BLaER1 treated with 17β-estradiol and CSF1 and Interleukin-3, amounts not matched to agents 10 nM and 100 nM (cell line): Measurements from ENCODE around the gene TRIM14.
A peak's percentile ranks its signal among the peaks of the same experiment; 100 is the strongest.
"Not testable (repeated sequence)": the region's sequence is repeated elsewhere in the genome, so short reads cannot be mapped to it uniquely, and the experiment has no call there.

Experiments used
- H3K27ac ChIP-seq, 11 experiments: shearing (Covaris generic); formaldehyde crosslinking; 2 replicates each; pipeline ENCODE4 v1.8.1; 2022
- H3K27me3 ChIP-seq, 11 experiments: shearing (Covaris generic); formaldehyde crosslinking; 2 replicates each; pipeline ENCODE4 v1.8.1; 2022
- H3K36me3 ChIP-seq, 11 experiments: shearing (Covaris generic); formaldehyde crosslinking; 2 replicates each; pipeline ENCODE4 v1.8.1; 2022
- H3K4me1 ChIP-seq, 10 experiments: shearing (Covaris generic); formaldehyde crosslinking; 2 replicates each; pipeline ENCODE4 v1.8.1; 2022
- H3K4me2 ChIP-seq, 11 experiments: shearing (Covaris generic); formaldehyde crosslinking; 2 replicates each; pipeline ENCODE4 v1.8.1; 2022
- H3K4me3 ChIP-seq, 10 experiments: shearing (Covaris generic); formaldehyde crosslinking; 2 replicates each; pipeline ENCODE4 v1.8.1; 2022
- H3K9ac ChIP-seq, 11 experiments: shearing (Covaris generic); formaldehyde crosslinking; 2 replicates each; pipeline ENCODE4 v1.8.1; 2022
- H3K9me3 ChIP-seq, 11 experiments: shearing (Covaris generic); formaldehyde crosslinking; replicated peaks in 1 of 11; 2 replicates each; pipeline ENCODE4 v1.8.1; 2022
- H4K20me1 ChIP-seq, 11 experiments: shearing (Covaris generic); formaldehyde crosslinking; 2 replicates each; pipeline ENCODE4 v1.8.1; 2022
- Cebpa-rat ChIP-seq, 11 experiments: shearing (Covaris generic); IDR thresholded peaks; 2 replicates each; pipeline ENCODE4 v1.8.1; 2022

The TRIM14 gene

GRCh38 chr9:98078895-98079294 lies 40.1 kb downstream of the TRIM14 start:
- no peaks in the 10 kb centered on the region for H3K9me3 ChIP-seq
- H4K20me1 ChIP-seq, result peaks cover 0 to 35% (median 3%) of the 10 kb centered on the region in 11 experiments; a peak in 9 of 22 replicates
- TF ChIP-seq Cebpa-rat (IDR thresholded peaks at IDR 0.05), result no peak
- H3K4me2 ChIP-seq, result no peak overlapping the region
- peak overlapping the region in 1 of 11 experiments; percentile 32; a peak in 1 of 22 replicates for H3K9ac ChIP-seq
- peaks cover 69 to 76% (median 73%) of the 10 kb centered on the region in 11 experiments for H3K36me3 ChIP-seq
- H3K4me1 ChIP-seq, result peaks cover 16 to 58% (median 29%) of the 10 kb centered on the region in 10 experiments
- H3K4me3 ChIP-seq, result no peak overlapping the region
- no peak overlapping the region for H3K27ac ChIP-seq
- no peaks in the 10 kb centered on the region for H3K27me3 ChIP-seq

DNA sequence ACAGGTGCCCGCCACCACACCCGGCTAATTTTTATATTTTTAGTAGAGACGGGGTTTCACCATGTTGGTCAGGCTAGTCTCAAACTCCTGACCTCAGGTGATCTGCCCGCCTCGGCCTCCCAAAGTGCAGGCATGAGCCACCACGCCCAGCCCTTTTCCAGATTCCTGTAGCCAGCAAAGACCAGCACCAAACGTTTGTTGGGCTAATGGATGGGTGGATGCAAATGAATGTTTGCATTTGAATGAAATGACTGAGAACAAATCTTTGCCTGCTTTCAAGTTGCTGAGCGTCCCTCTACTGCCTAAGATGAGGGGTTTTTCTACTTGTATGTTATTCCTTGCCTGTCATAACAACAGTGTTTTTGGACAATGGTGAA lies 42.5 kb downstream of the TRIM14 start:
- H3K9ac ChIP-seq, H3K27ac ChIP-seq, H3K27me3 ChIP-seq, H3K9me3 ChIP-seq, H3K4me2 ChIP-seq, H3K4me3 ChIP-seq: not testable (repeated sequence)
- H4K20me1 ChIP-seq, result peaks cover 0 to 55% (median 25%) of the 10 kb centered on the region in 11 experiments; a peak in 18 of 22 replicates
- H3K36me3 ChIP-seq, result peaks cover 45 to 68% (median 50%) of the 10 kb centered on the region in 11 experiments
- H3K4me1 ChIP-seq, result peaks cover 24 to 47% (median 35%) of the 10 kb centered on the region in 10 experiments

DNA sequence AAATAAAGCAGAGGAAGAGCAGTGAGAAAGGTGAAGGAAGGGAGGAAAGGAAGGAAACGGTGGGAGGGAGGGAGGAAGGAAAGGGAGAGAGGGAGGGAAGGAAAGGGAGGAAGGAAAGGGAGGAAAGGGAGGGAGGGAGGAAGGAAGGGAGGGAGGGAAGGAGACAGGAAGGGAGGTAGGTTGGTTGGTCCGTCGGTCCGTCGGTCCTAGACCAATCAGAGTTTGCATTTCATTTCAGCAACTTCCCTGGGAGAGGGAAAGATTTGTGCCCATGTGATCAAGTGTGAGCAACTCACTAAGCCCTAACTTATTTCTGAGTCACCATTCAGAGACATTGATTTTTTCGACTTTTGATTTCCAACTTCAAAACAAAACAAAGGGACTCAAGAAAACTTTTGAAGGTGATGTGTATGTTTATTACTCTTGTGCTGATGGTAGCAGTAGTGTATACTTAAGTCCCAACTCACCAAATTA lies 43.7 kb downstream of the TRIM14 start:
- Histone ChIP-seq H3K4me2 (peak overlapping the region; percentile 35 to 58 (median 55); a peak in 19 of 22 replicates), H3K4me3 (no peak overlapping the region), H3K9ac (peak overlapping the region in 2 of 11 experiments; percentile 21 to 28; a peak in 1 of 22 replicates), H3K27me3 (no peaks in the 10 kb centered on the region), H3K27ac (peak overlapping the region in 2 of 11 experiments; percentile 6 to 11; a peak in 3 of 22 replicates), H4K20me1 (peaks cover 0 to 64% (median 32%) of the 10 kb centered on the region in 11 experiments; a peak in 18 of 22 replicates), H3K4me1 (peaks cover 24 to 39% (median 32%) of the 10 kb centered on the region in 10 experiments), H3K9me3 (no peaks in the 10 kb centered on the region), H3K36me3 (peaks cover 33 to 62% (median 48%) of the 10 kb centered on the region in 11 experiments)
- no peak for TF ChIP-seq Cebpa-rat (IDR thresholded peaks at IDR 0.05)

GRCh38 chr9:98074115-98074990 lies 44.7 kb downstream of the TRIM14 start:
- Histone ChIP-seq H3K9ac (peak overlapping the region in 9 of 11 experiments; percentile 4 to 46 (median 23); a peak in 12 of 22 replicates), H4K20me1 (peaks cover 0 to 71% (median 34%) of the 10 kb centered on the region in 11 experiments; a peak in 19 of 22 replicates), H3K9me3 (no peaks in the 10 kb centered on the region), H3K4me2 (peak overlapping the region; percentile 35 to 58 (median 55); a peak in 21 of 22 replicates), H3K27ac (peak overlapping the region in 3 of 11 experiments; percentile 6 to 37 (median 11); a peak in 3 of 22 replicates), H3K4me3 (no peak overlapping the region), H3K4me1 (peaks cover 24 to 38% (median 32%) of the 10 kb centered on the region in 10 experiments), H3K27me3 (no peaks in the 10 kb centered on the region), H3K36me3 (peaks cover 23 to 61% (median 48%) of the 10 kb centered on the region in 11 experiments)
- TF ChIP-seq Cebpa-rat (IDR thresholded peaks at IDR 0.05), result no peak

GRCh38 chr9:98071737-98072136 lies 47.3 kb downstream of the TRIM14 start:
- H4K20me1 ChIP-seq, result peaks cover 0 to 89% (median 40%) of the 10 kb centered on the region in 11 experiments; a peak in 19 of 22 replicates
- no peak overlapping the region for H3K4me3 ChIP-seq
- H3K9me3 ChIP-seq, result no peaks in the 10 kb centered on the region
- H3K9ac ChIP-seq, result no peak overlapping the region
- no peaks in the 10 kb centered on the region for H3K27me3 ChIP-seq
- H3K27ac ChIP-seq, result no peak overlapping the region
- peaks cover 0 to 61% (median 47%) of the 10 kb centered on the region in 11 experiments; a peak in 19 of 22 replicates for H3K36me3 ChIP-seq
- TF ChIP-seq Cebpa-rat (IDR thresholded peaks at IDR 0.05), result no peak
- H3K4me2 ChIP-seq, result peak overlapping the region in 5 of 11 experiments; percentile 5 to 53 (median 32); a peak in 7 of 22 replicates
- peaks cover 24 to 38% (median 34%) of the 10 kb centered on the region in 10 experiments for H3K4me1 ChIP-seq

GRCh38 chr9:98070704-98071103 lies 48.3 kb downstream of the TRIM14 start:
- Histone ChIP-seq H3K27ac (no peak overlapping the region), H3K4me3 (no peak overlapping the region), H3K4me1 (peaks cover 26 to 40% (median 33%) of the 10 kb centered on the region in 10 experiments), H3K9ac (no peak overlapping the region), H4K20me1 (peaks cover 0 to 80% (median 40%) of the 10 kb centered on the region in 11 experiments; a peak in 19 of 22 replicates), H3K36me3 (peaks cover 9 to 67% (median 54%) of the 10 kb centered on the region in 11 experiments; a peak in 21 of 22 replicates), H3K27me3 (no peaks in the 10 kb centered on the region), H3K4me2 (no peak overlapping the region), H3K9me3 (no peaks in the 10 kb centered on the region)
- TF ChIP-seq Cebpa-rat (IDR thresholded peaks at IDR 0.05), result no peak

DNA sequence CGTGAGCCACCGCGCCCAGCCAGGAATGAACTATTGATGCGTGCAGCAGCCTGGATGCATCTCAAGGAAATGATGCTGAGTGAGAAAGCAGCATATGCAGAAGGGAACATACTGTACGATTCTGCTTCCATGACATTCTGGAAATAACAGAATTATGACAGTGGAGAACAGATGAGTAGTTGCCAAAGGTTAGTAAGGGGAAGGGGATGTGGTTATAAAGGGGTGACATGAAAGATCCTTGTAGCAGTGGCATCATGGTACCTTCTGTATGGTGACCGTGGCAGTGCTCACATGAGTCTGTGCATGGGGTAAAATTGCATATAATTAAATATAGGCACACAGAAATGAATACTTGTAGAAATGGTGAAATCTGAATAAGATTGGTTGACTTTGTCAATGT lies 49.5 kb downstream of the TRIM14 start:
- no peaks in the 10 kb centered on the region for H3K9me3 ChIP-seq
- TF ChIP-seq Cebpa-rat (IDR thresholded peaks at IDR 0.05), result no peak
- no peak overlapping the region for H3K4me3 ChIP-seq
- peaks cover 16 to 78% (median 61%) of the 10 kb centered on the region in 11 experiments for H3K36me3 ChIP-seq
- H3K4me2 ChIP-seq, result no peak overlapping the region
- peaks cover 14 to 33% (median 21%) of the 10 kb centered on the region in 10 experiments for H3K4me1 ChIP-seq
- peaks cover 0 to 77% (median 40%) of the 10 kb centered on the region in 11 experiments; a peak in 19 of 22 replicates for H4K20me1 ChIP-seq
- H3K27me3 ChIP-seq, result no peaks in the 10 kb centered on the region
- H3K9ac ChIP-seq, result no peak overlapping the region
- H3K27ac ChIP-seq, result no peak overlapping the region

- Histone ChIP-seq H3K9ac (no peak overlapping the region), H3K4me2 (no peak overlapping the region), H3K36me3 (peaks cover 39 to 96% (median 83%) of the 10 kb centered on the region in 11 experiments), H3K4me1 (peaks cover 7 to 25% (median 12%) of the 10 kb centered on the region in 10 experiments; a peak in 18 of 20 replicates), H3K27ac (no peak overlapping the region), H4K20me1 (peaks cover 0 to 76% (median 23%) of the 10 kb centered on the region in 11 experiments; a peak in 18 of 22 replicates), H3K4me3 (no peak overlapping the region), H3K27me3 (no peaks in the 10 kb centered on the region), H3K9me3 (no peaks in the 10 kb centered on the region)
- no peak for TF ChIP-seq Cebpa-rat (IDR thresholded peaks at IDR 0.05)
Measured at GRCh38 chr9:98067184-98067583, 51.8 kb downstream of the TRIM14 start.

DNA sequence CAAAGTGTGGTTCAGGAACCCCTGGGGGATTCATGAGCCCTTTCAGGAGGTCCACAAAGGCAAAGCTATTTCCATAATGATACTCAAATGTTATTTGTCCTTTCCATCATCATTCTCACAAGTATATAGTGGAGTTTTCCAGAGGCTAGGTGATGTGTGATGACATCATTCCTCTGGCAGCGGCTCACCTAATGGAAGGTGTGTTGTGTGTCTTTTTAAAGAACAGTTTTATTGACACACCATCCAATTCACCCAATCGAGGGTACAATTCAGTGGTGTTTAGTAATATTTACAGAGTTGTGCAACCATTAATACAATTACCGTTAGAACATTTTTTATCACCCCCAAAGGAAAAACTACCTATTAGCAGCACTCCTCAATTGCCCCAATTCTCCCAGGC lies 52.8 kb downstream of the TRIM14 start:
- Histone ChIP-seq H3K27ac (no peak overlapping the region), H3K4me3 (no peak overlapping the region), H3K4me1 (peaks cover 0 to 17% (median 8%) of the 10 kb centered on the region in 10 experiments; a peak in 9 of 20 replicates), H3K4me2 (peak overlapping the region in 5 of 11 experiments; percentile 10 to 48 (median 23); a peak in 8 of 22 replicates), H3K27me3 (no peaks in the 10 kb centered on the region), H3K9me3 (no peaks in the 10 kb centered on the region), H4K20me1 (peaks cover 0 to 71% (median 15%) of the 10 kb centered on the region in 11 experiments; a peak in 16 of 22 replicates), H3K9ac (no peak overlapping the region), H3K36me3 (peaks cover 49 to 99% (median 85%) of the 10 kb centered on the region in 11 experiments)
- TF ChIP-seq Cebpa-rat (IDR thresholded peaks at IDR 0.05), result no peak
